K562 (cell line): ENCODE measurements around the gene NYAP2. TPM values are rescaled to one million over a fixed set of nuclear protein-coding genes. Genes with fewer than 3 reads are reported as not detected.

Experiments used
- ARID1B ChIP-seq: fragments of 450-650 bp; IDR thresholded peaks from 2 replicates; pipeline ENCODE4 v1.6.1; 2016; ENCODE audit warnings: antibody characterized with exemption, mild to moderate bottlenecking, inconsistent platforms
- CCNT2 ChIP-seq: IDR thresholded peaks from 2 replicates; pipeline ENCODE4 v1.6.1; 2011; ENCODE audit warnings: borderline replicate concordance, low read depth, mild to moderate bottlenecking, moderate library complexity, mixed read lengths, low read length; ENCODE audit not compliant: insufficient read length; ENCODE audit errors: extremely low read depth
- CLOCK ChIP-seq: fragments of 250-450 bp; sonication (Bioruptor Pico); IDR thresholded peaks from 2 replicates; pipeline ENCODE4 v1.4.0; 2020; ENCODE audit warnings: mild to moderate bottlenecking, moderate library complexity, borderline replicate concordance
- CREB1 ChIP-seq, 2 experiments: sonication (generic) in 1 of 2; formaldehyde crosslinking in 1 of 2; IDR thresholded peaks; 2 replicates each; pipeline versions ENCODE4 v1.6.1 to v1.8.0; 2012 to 2022; ENCODE audit warnings: inconsistent platforms in 1 of 2, mild to moderate bottlenecking in 1 of 2, missing genetic modification reagents in 1 of 2, moderate library complexity in 1 of 2
- CXXC5 ChIP-seq: fragments of 250-450 bp; sonication (Bioruptor Pico); IDR thresholded peaks from 2 replicates; pipeline ENCODE4 v1.8.0; 2022; ENCODE audit warnings: inconsistent platforms, mild to moderate bottlenecking, moderate library complexity
- DEAF1 ChIP-seq: fragments of 450-650 bp; formaldehyde crosslinking; IDR thresholded peaks from 2 replicates; pipeline ENCODE4 v1.4.0; 2020; ENCODE audit warnings: mild to moderate bottlenecking, moderate library complexity
- EP300 ChIP-seq: IDR thresholded peaks from 2 replicates; pipeline ENCODE4 v1.6.1; 2012; ENCODE audit warnings: low read length, improper control_type of control experiment
- FOXA3 ChIP-seq, 2 experiments: fragments of 450-650 bp in 1 of 2; sonication (generic) in 1 of 2; formaldehyde crosslinking; IDR thresholded peaks in 1 of 2; conservative IDR thresholded peaks in 1 of 2; 2 replicates each; pipeline versions ENCODE4 v1.4.0 to v1.8.0; 2020 to 2022; ENCODE audit warnings: mild to moderate bottlenecking in 2 of 2, missing genetic modification reagents in 1 of 2
- NELFE ChIP-seq: IDR thresholded peaks from 2 replicates; pipeline ENCODE4 v1.6.1; 2011; ENCODE audit warnings: mild to moderate bottlenecking; ENCODE audit not compliant: insufficient read depth, insufficient read length
- POLR2B ChIP-seq: fragments of 450-650 bp; IDR thresholded peaks from 2 replicates; pipeline ENCODE4 v1.6.1; 2018; ENCODE audit warnings: low read depth; ENCODE audit not compliant: partially characterized antibody
- SMARCA4 ChIP-seq: fragments of 450-650 bp; IDR thresholded peaks from 2 replicates; pipeline ENCODE4 v1.6.1; 2016
- SMARCC2 ChIP-seq: fragments of 450-650 bp; IDR thresholded peaks from 2 replicates; pipeline ENCODE4 v1.6.1; 2017; ENCODE audit warnings: antibody characterized with exemption, moderate library complexity, mild to moderate bottlenecking, low read depth
- STAT5A ChIP-seq: IDR thresholded peaks from 2 replicates; pipeline ENCODE4 v1.6.1; 2012; ENCODE audit warnings: low read length, inconsistent platforms, borderline replicate concordance
- TAL1 ChIP-seq: fragments of 450-650 bp; IDR thresholded peaks from 2 replicates; pipeline ENCODE4 v1.6.1; 2016; ENCODE audit warnings: mild to moderate bottlenecking
- TEAD4 ChIP-seq, 2 experiments: sonication (generic) in 1 of 2; formaldehyde crosslinking in 1 of 2; IDR thresholded peaks; 2 replicates each; pipeline versions ENCODE4 v1.6.1 to v1.8.0; 2012 to 2022; ENCODE audit warnings: borderline replicate concordance in 1 of 2, inconsistent platforms in 1 of 2, low read length in 1 of 2, mild to moderate bottlenecking in 1 of 2, missing genetic modification reagents in 1 of 2
- ZBTB17 ChIP-seq: fragments of 450-650 bp; formaldehyde crosslinking; IDR thresholded peaks from 2 replicates; pipeline ENCODE4 v1.4.0; 2020; ENCODE audit warnings: mild to moderate bottlenecking
- ZKSCAN8 ChIP-seq: fragments of 200-800 bp; sonication (Bioruptor generic); IDR thresholded peaks from 2 replicates; pipeline ENCODE4 v1.6.1; 2016; ENCODE audit warnings: missing genetic modification characterization, missing compliant biosample characterization
- ZNF586 ChIP-seq: fragments of 450-650 bp; formaldehyde crosslinking; conservative IDR thresholded peaks from 2 replicates; pipeline ENCODE4 v1.4.0; 2020; ENCODE audit warnings: mild to moderate bottlenecking, moderate library complexity
- polyA plus RNA-seq, 8 experiments: library from polyadenylated mRNA; depleted of rRNA in 4 of 8; stranded (reverse) in 5 of 8; unstranded in 3 of 8; fragments of >200 nt; fragmentation: Nextera tagmentation in 2 of 8; fragmentation: Illumina TruSeq in 1 of 8; extraction: Ambion mirVana in 2 of 8; extraction: Trizol in 1 of 8; gene quantifications; 2 replicates each; pipeline versions ENCODE4 v1.2.1 to v1.2.3, GENCODE V29; 2011 to 2014; ENCODE audit warnings: inconsistent platforms in 1 of 8, missing spikeins in 1 of 8
- total RNA-seq, 7 experiments: library from RNA; depleted of rRNA in 6 of 7; stranded (reverse); fragments of >200 nt in 6 of 7; fragmentation: Illumina TruSeq in 2 of 7; extraction: Trizol in 2 of 7; gene quantifications; 2 replicates each; pipeline versions ENCODE4 v1.2.1 to v1.2.3, GENCODE V29; 2011 to 2021; ENCODE audit warnings: low replicate concordance in 1 of 7

The NYAP2 gene
- total and polyA plus RNA-seq, 9 of the 15 experiments (the other 6 are each of a cell fraction or from before 2014, with no cell fraction given) = 0.03 to 0.04 (median 0.04) TPM; not detected in 3

- TF ChIP-seq ARID1B (peak; percentile 84), SMARCC2 (no peak), ZNF586 (no peak), ZBTB17 (CRISPR knock-in tag) (no peak), ZKSCAN8 (CRISPR knock-in tag) (no peak), CXXC5 (peak; percentile 39), SMARCA4 (peak; percentile 51), CCNT2 (peak; percentile 32), STAT5A (peak; percentile 28; the same call in 1 of the 2 replicates), FOXA3 (CRISPR knock-in tag; conservative IDR thresholded peaks at IDR 0.05 in 1 of 2, IDR thresholded peaks at IDR 0.05 in 1 of 2) (peak in 1 of 2 experiments; percentile 81; a peak in 2 of 4 replicates), EP300 (peak; percentile 32; the same call in 1 of the 2 replicates), TEAD4 (IDR thresholded peaks at IDR 0.05; ENCODE audit: low read length) (peak; percentile 86), TEAD4 (CRISPR knock-in tag; IDR thresholded peaks at IDR 0.05; ENCODE audit: borderline replicate concordance) (no peak), DEAF1 (CRISPR knock-in tag) (no peak), TAL1 (peak; percentile 78), POLR2B (no peak), CLOCK (CRISPR knock-in tag) (no peak), CREB1 (IDR thresholded peaks at IDR 0.05) (peak; percentile 14; the same call in 1 of the 2 replicates), CREB1 (CRISPR knock-in tag; IDR thresholded peaks at IDR 0.05) (no peak), NELFE (no peak)
- TF ChIP-seq, all 486 proteins: peak for 18
These were observed 72.0 kb downstream of the NYAP2 start (continued) for GRCh38 chr2:225471482-225471881.
